ENCODE data around the gene FAM83G.

DNA sequence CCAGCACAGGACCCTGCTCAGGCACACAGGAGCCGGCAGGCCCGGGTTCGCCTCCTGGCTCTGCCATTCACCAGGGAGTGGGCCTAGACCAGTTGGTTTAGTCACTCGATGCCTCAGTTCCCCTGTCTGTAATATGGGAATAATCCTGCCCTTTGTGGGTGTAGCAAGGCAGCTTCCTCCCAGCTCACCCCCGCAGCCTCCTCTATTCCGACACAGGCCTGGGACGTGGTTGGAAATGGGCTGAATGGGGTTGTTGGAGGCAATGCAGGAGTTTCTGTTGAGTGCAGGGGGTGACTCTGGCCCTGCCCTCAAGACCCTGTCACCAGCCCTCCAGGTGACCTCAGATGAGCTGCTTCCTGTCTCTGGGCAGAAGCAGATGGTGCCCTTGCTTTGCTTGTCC lies 32.8 kb downstream of the FAM83G start:
- TF ChIP-seq CTCF (IDR thresholded peaks at IDR 0.05) = no peak
- TF ChIP-seq POLR2A (IDR thresholded peaks at IDR 0.05) = no peak

Measured in testis (tissue), 2 donors.